Pons (tissue), 1 donor: ENCODE results near the gene NBDY.

ENCODE experiments used
- DNase-seq: peaks from one replicate; pipeline ENCODE4 v3.0.0-alpha.2; 2016; ENCODE audit warnings: low spot score

Gene NBDY

GRCh38 chrX:56785442-56785841 lies 56.4 kb downstream of the NBDY start:
- DNase-seq = no peak

DNA sequence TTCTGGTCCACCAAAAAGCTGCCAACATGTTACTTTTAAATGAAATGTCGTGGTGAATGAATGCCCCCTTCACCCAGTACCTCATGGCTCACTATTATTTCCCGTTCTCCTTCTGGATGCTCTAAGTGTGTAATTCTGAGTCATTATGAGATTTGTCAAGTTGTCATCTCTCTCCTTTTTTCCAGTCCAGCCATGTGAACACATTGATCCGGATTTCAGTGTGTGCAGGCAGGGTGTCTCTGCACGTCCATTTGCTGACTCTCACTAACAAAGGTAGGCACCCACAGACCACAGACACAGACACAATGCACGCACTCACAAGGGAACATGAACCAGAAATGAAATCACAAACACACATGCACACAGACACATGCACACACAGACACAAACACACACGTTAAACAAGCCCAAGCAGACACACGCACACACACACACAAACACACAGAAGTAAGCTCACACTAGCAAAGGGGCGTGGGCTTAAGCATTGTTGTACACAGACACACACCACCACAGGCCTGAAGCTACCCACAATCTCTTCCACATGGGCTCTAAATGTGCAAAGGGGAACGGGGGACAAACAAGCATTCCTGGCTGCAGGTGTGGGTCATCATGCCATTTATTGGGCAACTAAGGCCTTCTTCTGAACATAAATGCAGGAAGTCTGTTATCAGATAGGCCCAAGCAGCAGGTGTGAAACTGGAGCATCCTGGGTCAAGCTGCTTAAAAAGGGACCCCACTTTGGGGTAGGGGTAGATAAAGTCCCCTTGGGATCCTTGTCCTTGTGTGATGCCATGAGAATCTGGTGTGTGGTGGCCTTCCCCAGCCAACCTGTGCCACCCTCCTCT lies 58.1 kb downstream of the NBDY start:
- DNase-seq = no peak

- DNase-seq = no peak
Observed at GRCh38 chrX:56787734-56788152, 58.7 kb downstream of the NBDY start.

DNA sequence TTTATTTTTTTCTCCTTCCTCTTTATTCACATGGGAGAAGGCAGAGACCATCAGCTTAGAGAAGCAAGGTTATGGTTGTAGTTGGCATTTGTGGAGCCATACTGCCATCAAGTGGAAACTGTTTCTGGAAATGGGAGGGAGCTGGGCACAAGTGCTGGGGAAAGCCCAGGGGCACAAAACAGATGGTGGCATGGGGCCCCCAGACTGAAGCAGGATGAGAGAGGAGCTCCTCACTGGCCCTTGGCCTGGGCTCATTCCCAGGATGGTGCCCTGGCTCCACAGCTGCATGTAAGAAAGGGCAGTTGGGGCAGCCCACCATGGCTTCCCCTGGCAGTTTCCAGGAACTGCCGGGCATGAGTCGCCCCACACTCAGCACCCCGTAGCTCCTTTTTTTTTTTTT lies 59.2 kb downstream of the NBDY start:
- no peak for DNase-seq

DNA sequence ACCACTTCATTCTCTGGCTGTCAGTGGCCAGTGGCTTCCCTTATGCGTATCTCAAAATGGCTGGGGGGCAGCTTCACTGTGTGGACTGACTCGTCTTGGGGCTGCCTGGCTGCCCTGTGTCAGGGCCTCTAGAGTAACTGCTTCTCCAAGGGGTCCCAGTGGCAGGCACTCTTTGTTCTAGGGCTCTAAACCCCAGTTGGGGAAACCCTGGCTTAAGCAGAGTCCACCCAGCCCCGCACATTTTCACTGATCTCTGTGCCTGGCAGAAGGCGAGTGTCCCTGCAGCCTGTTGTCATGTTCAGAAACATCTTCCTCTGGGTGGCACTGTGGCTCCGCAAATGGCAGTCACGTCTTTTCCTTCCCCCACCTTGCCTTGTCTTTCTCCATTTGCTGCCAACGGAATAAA lies 59.7 kb downstream of the NBDY start:
- no peak for DNase-seq

DNA sequence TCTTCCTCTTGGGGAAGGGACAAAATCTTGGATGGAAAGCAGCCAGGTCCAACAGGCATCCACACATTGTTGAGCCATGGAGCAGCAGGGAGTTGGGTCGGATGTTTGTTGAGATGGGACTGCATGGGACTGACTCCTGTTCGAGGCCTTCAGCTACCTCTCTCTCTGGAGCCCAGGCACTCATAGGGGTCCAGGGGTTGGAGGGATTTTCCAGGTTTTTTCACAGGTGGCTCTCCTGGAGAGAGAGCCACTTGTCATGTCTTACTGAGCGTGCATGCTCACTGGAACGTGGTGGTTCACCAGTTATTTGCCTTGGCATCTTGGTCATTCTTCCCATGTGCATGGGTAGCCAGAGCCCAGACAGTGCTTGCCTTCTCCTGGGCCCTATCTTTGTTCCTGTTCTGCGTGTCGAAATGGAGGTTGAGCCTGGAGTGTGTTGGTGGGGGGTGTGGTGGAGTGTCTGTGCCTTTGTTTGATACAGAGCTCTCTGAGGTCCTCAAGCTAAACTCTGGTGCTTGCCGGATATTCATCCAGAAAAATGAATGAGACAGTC lies 60.6 kb downstream of the NBDY start:
- DNase-seq = no peak

- no peak for DNase-seq
Observed at GRCh38 chrX:56790778-56791177, 61.7 kb downstream of the NBDY start.

DNA sequence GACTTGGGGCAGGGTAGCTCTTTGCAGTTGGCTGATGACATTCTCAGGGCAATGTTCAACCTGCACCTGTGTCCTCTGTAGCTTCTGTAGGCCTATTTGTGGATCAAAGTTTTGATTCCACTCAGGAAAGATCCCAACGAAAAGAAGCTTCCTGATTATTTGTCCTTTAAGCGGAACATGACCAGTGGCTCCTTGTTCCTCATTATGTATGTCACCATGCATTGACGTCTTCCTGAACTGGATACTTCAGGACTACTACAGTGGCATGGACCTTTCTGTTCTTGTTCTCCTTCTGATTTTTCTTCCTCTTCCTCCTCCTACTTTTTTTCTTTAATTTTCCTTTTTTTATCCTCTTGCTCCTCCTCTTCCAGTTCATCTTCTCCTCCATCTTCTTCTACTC lies 62.4 kb downstream of the NBDY start:
- DNase-seq = no peak

- DNase-seq = no peak
Observed at GRCh38 chrX:56792270-56793111, 63.4 kb downstream of the NBDY start.

GRCh38 chrX:56793112-56793430 lies 64.0 kb downstream of the NBDY start:
- no peak for DNase-seq

- DNase-seq = no peak
Observed at GRCh38 chrX:56793521-56794320, 64.7 kb downstream of the NBDY start.

- no peak for DNase-seq
Observed at GRCh38 chrX:56794404-56795230, 65.6 kb downstream of the NBDY start.

GRCh38 chrX:56795309-56795868 lies 66.3 kb downstream of the NBDY start:
- no peak for DNase-seq

GRCh38 chrX:56796641-56797395 lies 67.8 kb downstream of the NBDY start:
- DNase-seq = no peak

- DNase-seq = no peak
Observed at GRCh38 chrX:56797574-56798338, 68.7 kb downstream of the NBDY start.

GRCh38 chrX:56798339-56798711 lies 69.3 kb downstream of the NBDY start:
- DNase-seq = no peak

DNA sequence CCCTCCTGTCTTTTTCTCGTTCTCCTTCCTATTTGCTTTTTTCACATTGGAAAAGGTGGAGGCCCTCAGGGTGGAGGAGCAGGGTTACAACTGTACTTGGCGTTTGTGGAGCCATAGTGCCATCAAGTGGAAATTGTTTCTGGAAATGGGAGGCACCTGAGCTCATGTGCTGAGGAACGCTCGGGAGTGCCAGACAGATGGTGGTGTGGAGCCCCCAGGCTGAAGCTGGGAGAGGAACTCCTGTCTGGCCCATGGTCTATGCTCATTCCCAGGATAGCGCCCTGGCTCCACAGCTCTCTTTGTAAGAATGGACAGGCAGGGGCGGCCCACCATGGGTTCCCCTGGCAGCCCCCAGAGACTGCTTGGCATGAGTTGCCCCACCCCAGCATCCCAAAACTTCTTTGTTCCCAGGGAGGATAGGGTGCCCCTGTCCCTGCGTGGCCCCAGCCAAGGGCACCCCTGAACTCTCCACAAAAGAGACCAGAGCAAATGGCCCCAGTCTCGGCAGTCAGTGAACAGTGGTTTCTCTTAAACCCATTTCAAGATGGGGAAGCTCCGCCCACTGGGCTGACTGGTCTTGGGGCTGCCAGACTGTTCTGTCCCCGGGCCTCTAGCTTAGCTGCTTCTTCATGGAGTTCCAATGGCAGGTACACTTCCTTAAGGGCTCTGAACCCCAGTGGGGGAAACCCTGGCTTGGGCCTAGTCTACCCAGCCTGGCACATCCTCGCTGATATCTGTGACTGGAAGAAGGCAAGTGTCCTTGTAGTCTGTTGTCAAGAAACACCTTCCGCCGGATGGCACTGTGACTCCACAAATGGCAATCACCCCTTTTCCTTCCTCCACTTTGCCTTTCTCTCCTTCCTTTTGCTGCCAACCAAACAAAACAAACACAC lies 70.1 kb downstream of the NBDY start:
- DNase-seq = peak; percentile 29

GRCh38 chrX:56800307-56800706 lies 71.3 kb downstream of the NBDY start:
- DNase-seq = no peak
